GM23338 (cell line): ENCODE results near the gene KLK15. TPM values are rescaled to one million over a fixed set of nuclear protein-coding genes. Genes with fewer than 3 reads are reported as not detected.

Experiments used
- ATAC-seq: fragments of 200-7000 bp; cut with Tn5 transposase; 3 replicates; pipeline ENCODE4 v1.9.1; 2020
- DNase-seq: peaks from one replicate; pipeline ENCODE4 v3.0.0-alpha.2; 2015; ENCODE audit warnings: low spot score
- H2AFZ ChIP-seq: fragments of 200-600 bp; sonication (generic); 2 replicates; pipeline ENCODE4 v1.8.0; 2016; ENCODE audit warnings: antibody characterized with exemption, mild to moderate bottlenecking, moderate library complexity
- H3F3A ChIP-seq: fragments of 200-600 bp; sonication (generic); replicated peaks from 2 replicates; pipeline ENCODE4 v1.8.0; 2017; ENCODE audit warnings: antibody characterized with exemption, mixed run types, low read depth
- H3K27ac ChIP-seq: fragments of 200-600 bp; sonication (generic); 2 replicates; pipeline ENCODE4 v1.6.1; 2016; ENCODE audit warnings: low read depth
- H3K27me3 ChIP-seq: fragments of 200-600 bp; sonication (generic); 2 replicates; pipeline ENCODE4 v1.8.0; 2016; ENCODE audit warnings: mild to moderate bottlenecking, mixed run types, moderate library complexity; ENCODE audit not compliant: insufficient read depth
- H3K36me3 ChIP-seq: fragments of 200-600 bp; sonication (generic); 2 replicates; pipeline ENCODE4 v1.8.0; 2016; ENCODE audit warnings: mild to moderate bottlenecking; ENCODE audit not compliant: insufficient read depth
- H3K4me1 ChIP-seq: fragments of 200-600 bp; sonication (generic); 2 replicates; pipeline ENCODE4 v1.8.0; 2016; ENCODE audit warnings: mild to moderate bottlenecking, moderate library complexity; ENCODE audit not compliant: insufficient read depth
- H3K4me2 ChIP-seq: fragments of 200-600 bp; sonication (generic); 2 replicates; pipeline ENCODE4 v1.7.1; 2017; ENCODE audit warnings: mixed run types
- H3K4me3 ChIP-seq: fragments of 200-600 bp; sonication (generic); 2 replicates; pipeline ENCODE4 v1.6.1; 2016; ENCODE audit warnings: mixed run types
- H3K79me2 ChIP-seq: fragments of 200-600 bp; sonication (generic); replicated peaks from 2 replicates; pipeline ENCODE4 v1.8.0; 2017; ENCODE audit warnings: mild to moderate bottlenecking; ENCODE audit not compliant: insufficient read depth
- H3K9me2 ChIP-seq: fragments of 200-600 bp; sonication (generic); 2 replicates; pipeline ENCODE4 v1.8.0; 2017; ENCODE audit not compliant: insufficient read depth
- H4K20me1 ChIP-seq: fragments of 200-600 bp; sonication (generic); replicated peaks from 2 replicates; pipeline ENCODE4 v1.8.0; 2017; ENCODE audit warnings: mild to moderate bottlenecking; ENCODE audit not compliant: insufficient read depth
- H3K27ac Mint-ChIP-seq: 2 replicates; pipeline ENCODE4 v1.8.0; 2020; ENCODE audit warnings: inconsistent platforms, mild to moderate bottlenecking, moderate library complexity, mixed read lengths
- H3K27me3 Mint-ChIP-seq: 3 replicates; pipeline ENCODE4 v1.8.0; 2022; ENCODE audit warnings: low read depth, mild to moderate bottlenecking, moderate library complexity, mixed read lengths, inconsistent platforms; ENCODE audit not compliant: insufficient read depth, poor library complexity
- H3K36me3 Mint-ChIP-seq: 3 replicates; pipeline ENCODE4 v1.8.0; 2021; ENCODE audit warnings: low read depth, mild to moderate bottlenecking, inconsistent platforms, moderate library complexity, mixed read lengths
- H3K4me1 Mint-ChIP-seq: 3 replicates; pipeline ENCODE4 v1.8.0; 2020; ENCODE audit warnings: mild to moderate bottlenecking, inconsistent platforms, mixed read lengths
- H3K4me3 Mint-ChIP-seq: 3 replicates; pipeline ENCODE4 v1.8.0; 2021; ENCODE audit warnings: moderate library complexity, mild to moderate bottlenecking, inconsistent platforms, mixed read lengths
- H3K9me3 Mint-ChIP-seq: 3 replicates; pipeline ENCODE4 v1.8.0; 2020; ENCODE audit warnings: moderate library complexity, mild to moderate bottlenecking, inconsistent platforms, mixed read lengths
- CREB1 ChIP-seq: fragments of 250-450 bp; sonication (Bioruptor Pico); IDR thresholded peaks from 2 replicates; pipeline ENCODE4 v1.5.0; 2020; ENCODE audit warnings: low read depth, mild to moderate bottlenecking, moderate library complexity
- CTCF ChIP-seq, 2 experiments: fragments of 200-600 bp in 1 of 2; sonication (generic) in 1 of 2; conservative IDR thresholded peaks; 2 replicates each; pipeline versions ENCODE4 v1.5.1 to v1.6.1; 2016 to 2017; ENCODE audit warnings: antibody characterized with exemption in 2 of 2, low read depth in 2 of 2, mild to moderate bottlenecking in 2 of 2, moderate library complexity in 1 of 2
- ETS1 ChIP-seq: IDR thresholded peaks from 2 replicates; pipeline ENCODE4 v1.6.1; 2016; ENCODE audit warnings: antibody characterized with exemption
- EZH2phosphoT487 ChIP-seq: fragments of 200-600 bp; sonication (generic); IDR thresholded peaks from one replicate; pipeline ENCODE4 v1.8.1; 2018; ENCODE audit warnings: antibody characterized with exemption; ENCODE audit not compliant: unreplicated experiment
- JUNB ChIP-seq: IDR thresholded peaks from one replicate; pipeline ENCODE4 v1.6.1; 2016; ENCODE audit warnings: antibody characterized with exemption; ENCODE audit not compliant: unreplicated experiment
- POLR2AphosphoS5 ChIP-seq: IDR thresholded peaks from 2 replicates; pipeline ENCODE4 v1.6.1; 2016; ENCODE audit warnings: antibody characterized with exemption, low read depth
- REST ChIP-seq: IDR thresholded peaks from one replicate; pipeline ENCODE4 v1.6.1; 2018; ENCODE audit warnings: antibody characterized with exemption; ENCODE audit not compliant: unreplicated experiment
- STAT1 ChIP-seq: IDR thresholded peaks from one replicate; pipeline ENCODE4 v1.6.1; 2016; ENCODE audit warnings: antibody characterized with exemption; ENCODE audit not compliant: unreplicated experiment
- ZNF114 ChIP-seq: fragments of 250-450 bp; sonication (Bioruptor Pico); IDR thresholded peaks from 2 replicates; pipeline ENCODE4 v1.5.0; 2020; ENCODE audit warnings: mild to moderate bottlenecking, moderate library complexity
- ZNF331 ChIP-seq: fragments of 250-450 bp; sonication (Bioruptor Pico); IDR thresholded peaks from 2 replicates; pipeline ENCODE4 v1.5.0; 2020; ENCODE audit warnings: low read depth, mild to moderate bottlenecking, moderate library complexity
- polyA plus RNA-seq: library from polyadenylated mRNA; unstranded; fragments of >200 nt; fragmentation: Nextera tagmentation; extraction: Ambion mirVana; gene quantifications from 2 replicates; pipeline ENCODE4 v1.2.1, GENCODE V29; 2016
- total RNA-seq: library from RNA; depleted of rRNA; stranded (reverse); fragments of >200 nt; shearing (Covaris generic); gene quantifications from 2 replicates; pipeline ENCODE4 v1.2.3, GENCODE V29; 2014

KLK15 gene
- total and polyA plus RNA-seq, 2 experiments from 2014 or later = not detected

- TF ChIP-seq ETS1 (no peak), CTCF (conservative IDR thresholded peaks at IDR 0.05; ENCODE audit: low read depth in 2 of 2) (no peak)
These were observed 24.0 kb upstream of the KLK15 start (continued) for GRCh38 chr19:50857366-50857765.

- H3K4me2 ChIP-seq = no peak within 1 kb of the TSS
- H3K27ac ChIP-seq = no peak within 1 kb of the TSS
- H4K20me1 ChIP-seq = no peaks in the 10 kb centered on the region
- ATAC-seq (no peak), DNase-seq (no peak)
- no peak within 1 kb of the TSS for H3K27ac Mint-ChIP-seq
- 0 out of 2 replicates have a peak, but pooled peaks cover 5% of the 10 kb centered on the region for H3K9me2 ChIP-seq
- no peaks in the 10 kb centered on the region for H3K79me2 ChIP-seq
- H3K9me3 Mint-ChIP-seq = peaks cover 91% of the 10 kb centered on the region
- H3K4me1 Mint-ChIP-seq = no peaks in the 10 kb centered on the region; the same call in 2 of the 3 replicates
- H3K36me3 Mint-ChIP-seq = peaks cover 44% of the 10 kb centered on the region
- H3K4me3 Mint-ChIP-seq = no peak within 1 kb of the TSS
- no peak within 1 kb of the TSS for H3K4me3 ChIP-seq
- H3K27me3 Mint-ChIP-seq = peaks cover 14% of the 10 kb centered on the region
- H2AFZ ChIP-seq = no peak within 1 kb of the TSS
- no peaks in the 10 kb centered on the region for H3F3A ChIP-seq
- no peaks in the 10 kb centered on the region for H3K36me3 ChIP-seq
- H3K27me3 ChIP-seq = no peaks in the 10 kb centered on the region
- peaks cover 12% of the 10 kb centered on the region for H3K4me1 ChIP-seq
- TF ChIP-seq ETS1 (no peak), ZNF331 (no peak), REST (no peak), STAT1 (no peak), CREB1 (CRISPR knock-in tag) (no peak), JUNB (no peak), CTCF (conservative IDR thresholded peaks at IDR 0.05; ENCODE audit: low read depth in 2 of 2) (no peak), EZH2phosphoT487 (no peak), POLR2AphosphoS5 (no peak), ZNF114 (CRISPR knock-in tag) (no peak)
These were observed 21.4 kb upstream of the KLK15 start, which contains the start of gene KLK3 for GRCh38 chr19:50854636-50855410. TSS of gene KLK3 (plus strand) at chr19:50854915. CDS start at chr19:50854956, 41 bp downstream.
